K562 (cell line): ENCODE data around the gene OSBPL1A. TPM values are rescaled to one million over a fixed set of nuclear protein-coding genes. Genes with fewer than 3 reads are reported as not detected.

Experiments used
- ATAC-seq: fragments of 200-7000 bp; cut with Tn5 transposase; 3 replicates; pipeline ENCODE4 v1.9.1; 2020; ENCODE audit warnings: moderate library complexity
- BruUV-seq: library from RNA; stranded (reverse); fragments of 400-500 nt; replicated peaks from 2 replicates; lab custom pipeline; 2021; lab: Mats Ljungman, UMichigan
- CTCF ChIA-PET: fragments of 300-600 bp; formaldehyde crosslinking; extraction: SDS; loops from one replicate; lab custom pipeline; 2021; ENCODE audit warnings: low intra/inter-chr PET ratio; lab: Yijun Ruan, JAX
- POLR2A ChIA-PET: fragments of 300-600, 350-650 bp; sonication (Branson Sonifier 250); formaldehyde crosslinking; extraction: SDS; loops from one replicate; lab custom pipeline; 2021; ENCODE audit warnings: antibody characterized with exemption, inconsistent platforms; lab: Yijun Ruan, JAX
- DNase-seq, 4 experiments: peaks; one replicate each; pipeline versions ENCODE4 v3.0.0 to v3.0.0-alpha.2; 2011 to 2018; ENCODE audit warnings: low spot score in 3 of 4, mixed read lengths in 3 of 4; ENCODE audit errors: extremely low read depth in 1 of 4
- FAIRE-seq: peaks from 2 replicates; lab custom pipeline; 2011; peaks lifted over from hg19 to GRCh38; lab: Jason Lieb, UNC
- H2AFZ ChIP-seq: 2 replicates; pipeline ENCODE4 v1.6.0; 2011; ENCODE audit warnings: low read depth, low read length, control low read depth, inconsistent platforms
- H3K27ac ChIP-seq: fragments of 200-600 bp; 3 replicates; pipeline ENCODE4 v1.8.0; 2011; ENCODE audit warnings: low read depth, mild to moderate bottlenecking, control low read depth, inconsistent platforms, low read length, moderate library complexity, mixed read lengths; ENCODE audit errors: extremely low read depth
- H3K27me3 ChIP-seq, 2 experiments: fragments of 300-600 bp in 1 of 2; 2 replicates in 1 of 2; 3 replicates in 1 of 2; pipeline versions ENCODE4 v1.6.0 to v1.8.0; 2011; ENCODE audit warnings: inconsistent platforms in 2 of 2, low read length in 2 of 2, mild to moderate bottlenecking in 1 of 2, mixed read lengths in 1 of 2, moderate library complexity in 1 of 2; ENCODE audit not compliant: control insufficient read depth in 2 of 2, insufficient read depth in 2 of 2
- H3K36me3 ChIP-seq: fragments of 300-600 bp; 3 replicates; pipeline ENCODE4 v1.8.0; 2011; ENCODE audit warnings: mild to moderate bottlenecking, low read length, inconsistent platforms; ENCODE audit not compliant: control insufficient read depth, insufficient read depth
- H3K4me1 ChIP-seq, 2 experiments: fragments of 200-600 bp in 1 of 2; replicated peaks in 1 of 2; 2 replicates in 1 of 2; 3 replicates in 1 of 2; pipeline versions ENCODE4 v1.5.1 to v1.8.0; 2011; ENCODE audit warnings: inconsistent platforms in 2 of 2, low read length in 2 of 2, mild to moderate bottlenecking in 1 of 2, mixed read lengths in 1 of 2, moderate library complexity in 1 of 2; ENCODE audit not compliant: control insufficient read depth in 2 of 2, insufficient read depth in 2 of 2
- H3K4me2 ChIP-seq: 2 replicates; pipeline ENCODE4 v1.6.1; 2011; ENCODE audit warnings: low read length, control low read depth, inconsistent platforms, mixed read lengths; ENCODE audit not compliant: insufficient read depth
- H3K4me3 ChIP-seq: fragments of 200-600 bp; sonication (generic), shearing (Covaris generic); 2 replicates; pipeline ENCODE4 v1.5.1; 2016; ENCODE audit warnings: control low read depth, inconsistent platforms
- H3K79me2 ChIP-seq: fragments of 200-600 bp; 3 replicates; pipeline ENCODE4 v1.8.0; 2011; ENCODE audit warnings: low read length, inconsistent platforms; ENCODE audit not compliant: control insufficient read depth, insufficient read depth
- H3K9ac ChIP-seq, 2 experiments: 2 replicates each; pipeline versions ENCODE4 v1.6.0 to v1.6.1; 2011; ENCODE audit warnings: low read depth in 2 of 2, low read length in 2 of 2, control low read depth in 1 of 2, inconsistent platforms in 1 of 2, mild to moderate bottlenecking in 1 of 2, mixed read lengths in 1 of 2; ENCODE audit not compliant: insufficient read depth in 1 of 2
- H3K9me1 ChIP-seq: one replicate; pipeline ENCODE4 v1.6.0; 2011; ENCODE audit warnings: inconsistent platforms, mild to moderate bottlenecking, low read length, moderate library complexity; ENCODE audit not compliant: control insufficient read depth, insufficient read depth
- H3K9me3 ChIP-seq: replicated peaks from 2 replicates; pipeline ENCODE4 v1.5.1; 2011; ENCODE audit warnings: low read depth, low read length, inconsistent platforms; ENCODE audit not compliant: control insufficient read depth, insufficient read depth
- H4K20me1 ChIP-seq: replicated peaks from 2 replicates; pipeline ENCODE4 v1.6.1; 2011; ENCODE audit warnings: low read length, inconsistent platforms, mixed read lengths; ENCODE audit not compliant: control insufficient read depth, insufficient read depth
- NR1H2 ChIP-seq: sonication (generic); formaldehyde crosslinking; IDR thresholded peaks from 2 replicates; pipeline ENCODE4 v1.4.0; 2020; ENCODE audit warnings: mild to moderate bottlenecking, missing genetic modification reagents
- PRMT5 ChIP-seq: sonication (generic); formaldehyde crosslinking; IDR thresholded peaks from 2 replicates; pipeline ENCODE4 v1.5.0; 2020; ENCODE audit warnings: missing genetic modification reagents
- PTTG1 ChIP-seq: fragments of 450-650 bp; IDR thresholded peaks from 2 replicates; pipeline ENCODE4 v1.6.1; 2016; ENCODE audit warnings: low read depth, mild to moderate bottlenecking, missing genetic modification characterization, missing compliant biosample characterization
- SIN3B ChIP-seq: fragments of 450-650 bp; IDR thresholded peaks from 2 replicates; pipeline ENCODE4 v1.6.1; 2017; ENCODE audit warnings: low read depth, mild to moderate bottlenecking, moderate library complexity
- U2AF2 ChIP-seq: fragments of 200-400 bp; formaldehyde crosslinking; optimal IDR thresholded peaks from 2 replicates; pipeline ENCODE3; 2017; ENCODE audit warnings: low read depth, mild to moderate bottlenecking, low read length
- ZNF3 ChIP-seq: fragments of 250-450 bp; sonication (Bioruptor Pico); IDR thresholded peaks from 2 replicates; pipeline ENCODE4 v1.5.0; 2021; ENCODE audit warnings: mild to moderate bottlenecking, moderate library complexity
- WGBS: fragments of 100-300 bp; shearing (Covaris generic); methylation state at CpG from one replicate; pipeline ENCODE4 v1.1.6; 2016; ENCODE audit warnings: low coverage, mixed read lengths; ENCODE audit not compliant: insufficient coverage; ENCODE audit errors: missing lambda C conversion rate; 5-methylcytosine and 5-hydroxymethylcytosine counted together
- in situ Hi-C: fragments of 300-500 bp; cut with MboI; formaldehyde crosslinking; loops from 4 replicates; pipeline ENCODE4 v1.15.0; 2018; ENCODE audit warnings: inconsistent platforms, mixed read lengths
- intact Hi-C: fragments of 100-400 bp; cut with micrococcal nuclease; formaldehyde crosslinking; loops from 2 replicates; pipeline ENCODE4 v1.14.2; 2022
- polyA plus RNA-seq, 8 experiments: library from polyadenylated mRNA; depleted of rRNA in 4 of 8; stranded (reverse) in 5 of 8; unstranded in 3 of 8; fragments of >200 nt; fragmentation: Nextera tagmentation in 2 of 8; fragmentation: Illumina TruSeq in 1 of 8; extraction: Ambion mirVana in 2 of 8; extraction: Trizol in 1 of 8; gene quantifications; 2 replicates each; pipeline versions ENCODE4 v1.2.1 to v1.2.3, GENCODE V29; 2011 to 2014; ENCODE audit warnings: inconsistent platforms in 1 of 8, missing spikeins in 1 of 8
- total RNA-seq, 7 experiments: library from RNA; depleted of rRNA in 6 of 7; stranded (reverse); fragments of >200 nt in 6 of 7; fragmentation: Illumina TruSeq in 2 of 7; extraction: Trizol in 2 of 7; gene quantifications; 2 replicates each; pipeline versions ENCODE4 v1.2.1 to v1.2.3, GENCODE V29; 2011 to 2021; ENCODE audit warnings: low replicate concordance in 1 of 7
- TF ChIP-seq, protein P1 (sequence below), 2 experiments: fragments of 450-650 bp; formaldehyde crosslinking in 1 of 2; IDR thresholded peaks; 2 replicates each; pipeline versions ENCODE4 v1.4.0 to v1.6.1; 2014 to 2020; ENCODE audit warnings: mild to moderate bottlenecking in 2 of 2, borderline replicate concordance in 1 of 2, low read depth in 1 of 2
- TF ChIP-seq, protein P2 (sequence below): fragments of 450-650 bp; conservative IDR thresholded peaks from 2 replicates; pipeline ENCODE4 v1.6.1; 2016; ENCODE audit warnings: missing genetic modification characterization, low read depth, mild to moderate bottlenecking, missing compliant biosample characterization, moderate library complexity

OSBPL1A gene
- total and polyA plus RNA-seq, 9 of the 15 experiments (the other 6 are each of a cell fraction or from before 2014, with no cell fraction given): 0.40 to 0.49 TPM; not detected in 7

DNA sequence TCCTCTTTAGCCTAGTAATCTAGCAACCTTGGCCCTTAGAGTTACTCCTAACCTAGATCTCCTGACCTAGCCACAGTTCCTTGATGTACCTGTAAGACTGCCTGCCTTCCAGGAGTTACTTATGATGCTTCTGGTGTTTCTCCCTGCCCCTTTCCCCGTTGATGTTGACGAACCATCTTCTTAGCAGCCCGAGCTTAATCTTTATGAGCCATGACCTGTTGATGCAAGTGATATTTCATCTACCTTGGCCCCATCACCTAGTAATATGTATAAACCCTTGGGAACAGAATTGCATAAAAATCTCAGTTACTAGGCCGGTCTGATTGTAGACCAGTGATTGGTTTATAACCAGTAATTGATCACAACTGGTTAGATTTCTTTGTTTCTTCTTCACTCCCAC is 31.6 kb upstream of the OSBPL1A start:
- FAIRE-seq: no peak
- Histone ChIP-seq H3K79me2 (no peaks in the 10 kb centered on the region), H3K9ac (no peak overlapping the region), H3K4me2 (no peak overlapping the region), H3K4me1 (peaks cover 2 to 10% of the 10 kb centered on the region in 2 experiments; a peak in 2 of 5 replicates), H3K4me3 (no peak overlapping the region), H2AFZ (no peak overlapping the region), H3K27me3 (no peaks in the 10 kb centered on the region; a peak in 1 of 5 replicates), H4K20me1 (no peaks in the 10 kb centered on the region), H3K9me1 (no peaks in the 10 kb centered on the region)
- POLR2A ChIA-PET: no interaction called here
- WGBS: 32% methylated on average over 4 of the region's 4 CpGs
- CTCF ChIA-PET: no interaction called here
- intact Hi-C loops: loop anchor here (10.0 kb wide), 1 partner anchor 56 kb away; no protein-coding TSS in a partner anchor
- BruUV-seq: no TSS peak
- TF ChIP-seq NR1H2 (CRISPR knock-in tag): no peak
- TF ChIP-seq ZNF3 (CRISPR knock-in tag): no peak
- TF ChIP-seq, protein P1, sequence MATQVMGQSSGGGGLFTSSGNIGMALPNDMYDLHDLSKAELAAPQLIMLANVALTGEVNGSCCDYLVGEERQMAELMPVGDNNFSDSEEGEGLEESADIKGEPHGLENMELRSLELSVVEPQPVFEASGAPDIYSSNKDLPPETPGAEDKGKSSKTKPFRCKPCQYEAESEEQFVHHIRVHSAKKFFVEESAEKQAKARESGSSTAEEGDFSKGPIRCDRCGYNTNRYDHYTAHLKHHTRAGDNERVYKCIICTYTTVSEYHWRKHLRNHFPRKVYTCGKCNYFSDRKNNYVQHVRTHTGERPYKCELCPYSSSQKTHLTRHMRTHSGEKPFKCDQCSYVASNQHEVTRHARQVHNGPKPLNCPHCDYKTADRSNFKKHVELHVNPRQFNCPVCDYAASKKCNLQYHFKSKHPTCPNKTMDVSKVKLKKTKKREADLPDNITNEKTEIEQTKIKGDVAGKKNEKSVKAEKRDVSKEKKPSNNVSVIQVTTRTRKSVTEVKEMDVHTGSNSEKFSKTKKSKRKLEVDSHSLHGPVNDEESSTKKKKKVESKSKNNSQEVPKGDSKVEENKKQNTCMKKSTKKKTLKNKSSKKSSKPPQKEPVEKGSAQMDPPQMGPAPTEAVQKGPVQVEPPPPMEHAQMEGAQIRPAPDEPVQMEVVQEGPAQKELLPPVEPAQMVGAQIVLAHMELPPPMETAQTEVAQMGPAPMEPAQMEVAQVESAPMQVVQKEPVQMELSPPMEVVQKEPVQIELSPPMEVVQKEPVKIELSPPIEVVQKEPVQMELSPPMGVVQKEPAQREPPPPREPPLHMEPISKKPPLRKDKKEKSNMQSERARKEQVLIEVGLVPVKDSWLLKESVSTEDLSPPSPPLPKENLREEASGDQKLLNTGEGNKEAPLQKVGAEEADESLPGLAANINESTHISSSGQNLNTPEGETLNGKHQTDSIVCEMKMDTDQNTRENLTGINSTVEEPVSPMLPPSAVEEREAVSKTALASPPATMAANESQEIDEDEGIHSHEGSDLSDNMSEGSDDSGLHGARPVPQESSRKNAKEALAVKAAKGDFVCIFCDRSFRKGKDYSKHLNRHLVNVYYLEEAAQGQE (IDR thresholded peaks at IDR 0.05; ENCODE audit: borderline replicate concordance): no peak
- TF ChIP-seq, protein P1 (CRISPR knock-in tag; IDR thresholded peaks at IDR 0.05; ENCODE audit: low read depth): no peak
- TF ChIP-seq PRMT5: no peak
- no peak for TF ChIP-seq SIN3B
- TF ChIP-seq U2AF2: no peak
- no peak for TF ChIP-seq PTTG1
- TF ChIP-seq, protein P2, sequence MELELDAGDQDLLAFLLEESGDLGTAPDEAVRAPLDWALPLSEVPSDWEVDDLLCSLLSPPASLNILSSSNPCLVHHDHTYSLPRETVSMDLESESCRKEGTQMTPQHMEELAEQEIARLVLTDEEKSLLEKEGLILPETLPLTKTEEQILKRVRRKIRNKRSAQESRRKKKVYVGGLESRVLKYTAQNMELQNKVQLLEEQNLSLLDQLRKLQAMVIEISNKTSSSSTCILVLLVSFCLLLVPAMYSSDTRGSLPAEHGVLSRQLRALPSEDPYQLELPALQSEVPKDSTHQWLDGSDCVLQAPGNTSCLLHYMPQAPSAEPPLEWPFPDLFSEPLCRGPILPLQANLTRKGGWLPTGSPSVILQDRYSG: no peak
- TF ChIP-seq, all 486 proteins: peak for 0
- peaks cover 5% of the 10 kb centered on the region; the same call in 1 of the 2 replicates for H3K9me3 ChIP-seq
- no peak overlapping the region for H3K27ac ChIP-seq
- in situ Hi-C loops: no loop called here
- H3K36me3 ChIP-seq: no peaks in the 10 kb centered on the region
- DNase-seq (no peak), ATAC-seq (no peak)
